Liver (tissue), 9 donors: ENCODE measurements around the gene SETD7. TPM values are rescaled to one million over a fixed set of nuclear protein-coding genes. Genes with fewer than 3 reads are reported as not detected.

Experiments
- DNase-seq: peaks from one replicate; pipeline ENCODE4 v3.0.0-alpha.2; 2017; ENCODE audit warnings: low spot score
- H3K27ac ChIP-seq, 2 donors: one replicate each; pipeline ENCODE4 v1.7.0; 2013; ENCODE audit warnings: inconsistent platforms in 2 of 2, low read length in 2 of 2, control low read depth in 1 of 2, low read depth in 1 of 2, mild to moderate bottlenecking in 1 of 2
- H3K27me3 ChIP-seq, 4 donors: one replicate each; pipeline versions ENCODE4 v1.6.1 to v1.7.0; 2013; ENCODE audit warnings: low read length in 3 of 4, inconsistent platforms in 1 of 4, mild to moderate bottlenecking in 1 of 4, moderate library complexity in 1 of 4; ENCODE audit not compliant: control insufficient read depth in 4 of 4, insufficient read depth in 4 of 4
- H3K36me3 ChIP-seq, 4 donors: one replicate each; pipeline versions ENCODE4 v1.6.1 to v1.7.0; 2013; ENCODE audit warnings: low read length in 3 of 4, mild to moderate bottlenecking in 3 of 4, low read depth in 1 of 4, moderate library complexity in 1 of 4; ENCODE audit not compliant: control insufficient read depth in 4 of 4, insufficient read depth in 3 of 4
- H3K4me1 ChIP-seq, 4 donors: one replicate each; pipeline versions ENCODE4 v1.6.1 to v1.7.0; 2013; ENCODE audit warnings: low read length in 3 of 4, mild to moderate bottlenecking in 3 of 4, moderate library complexity in 1 of 4; ENCODE audit not compliant: control insufficient read depth in 4 of 4, insufficient read depth in 4 of 4
- H3K4me3 ChIP-seq, 3 donors: one replicate each; pipeline versions ENCODE4 v1.6.1 to v1.7.0; 2013; ENCODE audit warnings: low read length in 3 of 3, control low read depth in 1 of 3, low read depth in 1 of 3, mild to moderate bottlenecking in 1 of 3
- H3K9ac ChIP-seq, 2 donors: one replicate each; pipeline ENCODE4 v1.7.0; 2013; ENCODE audit warnings: low read length in 2 of 2, mild to moderate bottlenecking in 2 of 2, moderate library complexity in 2 of 2, control low read depth in 1 of 2, low read depth in 1 of 2
- H3K9me3 ChIP-seq, 4 donors: one replicate each; pipeline versions ENCODE4 v1.6.1 to v1.7.0; 2013; ENCODE audit warnings: low read length in 3 of 4; ENCODE audit not compliant: control insufficient read depth in 4 of 4
- EGR1 ChIP-seq, 2 donors: IDR thresholded peaks; 2 replicates each; pipeline ENCODE4 v1.6.1; 2016 to 2018; ENCODE audit warnings: antibody characterized with exemption in 2 of 2, low read depth in 2 of 2
- FOXA1 ChIP-seq: IDR thresholded peaks from 2 replicates; pipeline ENCODE4 v1.6.1; 2016; ENCODE audit warnings: antibody characterized with exemption
- FOXA2 ChIP-seq: IDR thresholded peaks from 2 replicates; pipeline ENCODE4 v1.6.1; 2016; ENCODE audit warnings: antibody characterized with exemption
- GABPA ChIP-seq, 2 donors: IDR thresholded peaks in 1 of 2; conservative IDR thresholded peaks in 1 of 2; 2 replicates each; pipeline ENCODE4 v1.6.1; 2016; ENCODE audit warnings: antibody characterized with exemption in 2 of 2, mild to moderate bottlenecking in 1 of 2, moderate library complexity in 1 of 2
- HNF4A ChIP-seq, 2 donors: conservative IDR thresholded peaks; 2 replicates each; pipeline ENCODE4 v1.6.1; 2016; ENCODE audit warnings: antibody characterized with exemption in 2 of 2, mild to moderate bottlenecking in 2 of 2
- HNF4G ChIP-seq: IDR thresholded peaks from 2 replicates; pipeline ENCODE4 v1.6.1; 2016; ENCODE audit warnings: antibody characterized with exemption
- JUND ChIP-seq, 2 donors: IDR thresholded peaks; 2 replicates each; pipeline ENCODE4 v1.6.1; 2016; ENCODE audit warnings: antibody characterized with exemption in 2 of 2
- MAX ChIP-seq: IDR thresholded peaks from 2 replicates; pipeline ENCODE4 v1.6.1; 2016; ENCODE audit warnings: antibody characterized with exemption
- NR2F2 ChIP-seq: IDR thresholded peaks from 2 replicates; pipeline ENCODE4 v1.6.1; 2016; ENCODE audit warnings: antibody characterized with exemption
- RAD21 ChIP-seq, 2 donors: IDR thresholded peaks; 2 replicates each; pipeline ENCODE4 v1.6.1; 2016; ENCODE audit warnings: antibody characterized with exemption in 2 of 2, mild to moderate bottlenecking in 2 of 2
- REST ChIP-seq: IDR thresholded peaks from 2 replicates; pipeline ENCODE4 v1.6.1; 2016; ENCODE audit warnings: antibody characterized with exemption, mild to moderate bottlenecking
- RXRA ChIP-seq, 2 donors: IDR thresholded peaks; 2 replicates each; pipeline ENCODE4 v1.6.1; 2017 to 2018; ENCODE audit warnings: antibody characterized with exemption in 2 of 2, mild to moderate bottlenecking in 1 of 2
- SP1 ChIP-seq: IDR thresholded peaks from 2 replicates; pipeline ENCODE4 v1.6.1; 2018; ENCODE audit warnings: antibody characterized with exemption, mild to moderate bottlenecking
- TAF1 ChIP-seq: conservative IDR thresholded peaks from 2 replicates; pipeline ENCODE4 v1.6.1; 2016; ENCODE audit warnings: antibody characterized with exemption, mild to moderate bottlenecking
- YY1 ChIP-seq: IDR thresholded peaks from 2 replicates; pipeline ENCODE4 v1.6.1; 2016; ENCODE audit warnings: antibody characterized with exemption, mild to moderate bottlenecking
- WGBS: extraction: QIAGEN DNeasy Blood & Tissue Kit; methylation state at CpG from one replicate; pipeline ENCODE4 v1.1.7; 2013; 5-methylcytosine and 5-hydroxymethylcytosine counted together
- polyA plus RNA-seq, 2 donors: library from polyadenylated mRNA; stranded (reverse) in 1 of 2; unstranded in 1 of 2; fragments of 200-250 nt in 1 of 2; fragments of >200 nt in 1 of 2; fragmentation: Nextera tagmentation in 1 of 2; extraction: Ambion mirVana in 1 of 2; gene quantifications; one replicate each; pipeline versions ENCODE4 v1.2.1 to v1.2.3, GENCODE V29; 2013 to 2015
- total RNA-seq, 2 donors: library from RNA; depleted of rRNA; stranded (reverse); fragments of >200 nt; gene quantifications; one replicate each; pipeline ENCODE4 v1.2.3, GENCODE V29; 2014
- TF ChIP-seq, protein P1 (sequence below): IDR thresholded peaks from 2 replicates; pipeline ENCODE4 v1.6.1; 2016; ENCODE audit warnings: antibody characterized with exemption
- TF ChIP-seq, protein P2 (sequence below): fragments of 150-350 bp; IDR thresholded peaks from 2 replicates; pipeline ENCODE4 v1.5.1; 2017; ENCODE audit warnings: improper control_type of control experiment, low read depth, low read length; ENCODE audit not compliant: missing input control
- TF ChIP-seq, protein P3 (sequence below): IDR thresholded peaks from 2 replicates; pipeline ENCODE4 v1.6.1; 2016; ENCODE audit warnings: antibody characterized with exemption
- donor health status: healthy.
- donor health status: healthy.
- donor health status: healthy.
- donor health status: healthy.
- donor health status: healthy.

The SETD7 gene
- total and polyA plus RNA-seq, 4 donors: 12.9 to 81.7 (median 18.0) TPM

GRCh38 chr4:139472852-139473251 lies 83.2 kb downstream of the SETD7 start:
- no peak for DNase-seq
- Histone ChIP-seq H3K36me3 (peaks cover 0 to 9% (median 7%) of the 10 kb centered on the region in 4 donors), H3K9me3 (no peaks in the 10 kb centered on the region), H3K4me1 (peaks cover 11 to 48% (median 29%) of the 10 kb centered on the region in 4 donors), H3K27ac (no peak overlapping the region), H3K4me3 (no peak overlapping the region), H3K27me3 (no peaks in the 10 kb centered on the region), H3K9ac (no peak overlapping the region)
- TF ChIP-seq HNF4A (conservative IDR thresholded peaks at IDR 0.05) (no peak), HNF4G (no peak), RAD21 (IDR thresholded peaks at IDR 0.05) (no peak), MAX (no peak), RXRA (IDR thresholded peaks at IDR 0.05) (no peak), NR2F2 (no peak), REST (no peak), JUND (IDR thresholded peaks at IDR 0.05) (no peak), EGR1 (IDR thresholded peaks at IDR 0.05; ENCODE audit: low read depth in 2 of 2) (no peak), FOXA1 (no peak), SP1 (no peak), TAF1 (no peak), GABPA (IDR thresholded peaks at IDR 0.05 in 1 of 2, conservative IDR thresholded peaks at IDR 0.05 in 1 of 2) (no peak), YY1 (no peak), FOXA2 (no peak)
- TF ChIP-seq, protein P1, sequence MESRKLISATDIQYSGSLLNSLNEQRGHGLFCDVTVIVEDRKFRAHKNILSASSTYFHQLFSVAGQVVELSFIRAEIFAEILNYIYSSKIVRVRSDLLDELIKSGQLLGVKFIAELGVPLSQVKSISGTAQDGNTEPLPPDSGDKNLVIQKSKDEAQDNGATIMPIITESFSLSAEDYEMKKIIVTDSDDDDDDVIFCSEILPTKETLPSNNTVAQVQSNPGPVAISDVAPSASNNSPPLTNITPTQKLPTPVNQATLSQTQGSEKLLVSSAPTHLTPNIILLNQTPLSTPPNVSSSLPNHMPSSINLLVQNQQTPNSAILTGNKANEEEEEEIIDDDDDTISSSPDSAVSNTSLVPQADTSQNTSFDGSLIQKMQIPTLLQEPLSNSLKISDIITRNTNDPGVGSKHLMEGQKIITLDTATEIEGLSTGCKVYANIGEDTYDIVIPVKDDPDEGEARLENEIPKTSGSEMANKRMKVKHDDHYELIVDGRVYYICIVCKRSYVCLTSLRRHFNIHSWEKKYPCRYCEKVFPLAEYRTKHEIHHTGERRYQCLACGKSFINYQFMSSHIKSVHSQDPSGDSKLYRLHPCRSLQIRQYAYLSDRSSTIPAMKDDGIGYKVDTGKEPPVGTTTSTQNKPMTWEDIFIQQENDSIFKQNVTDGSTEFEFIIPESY: no peak
- TF ChIP-seq, protein P2, sequence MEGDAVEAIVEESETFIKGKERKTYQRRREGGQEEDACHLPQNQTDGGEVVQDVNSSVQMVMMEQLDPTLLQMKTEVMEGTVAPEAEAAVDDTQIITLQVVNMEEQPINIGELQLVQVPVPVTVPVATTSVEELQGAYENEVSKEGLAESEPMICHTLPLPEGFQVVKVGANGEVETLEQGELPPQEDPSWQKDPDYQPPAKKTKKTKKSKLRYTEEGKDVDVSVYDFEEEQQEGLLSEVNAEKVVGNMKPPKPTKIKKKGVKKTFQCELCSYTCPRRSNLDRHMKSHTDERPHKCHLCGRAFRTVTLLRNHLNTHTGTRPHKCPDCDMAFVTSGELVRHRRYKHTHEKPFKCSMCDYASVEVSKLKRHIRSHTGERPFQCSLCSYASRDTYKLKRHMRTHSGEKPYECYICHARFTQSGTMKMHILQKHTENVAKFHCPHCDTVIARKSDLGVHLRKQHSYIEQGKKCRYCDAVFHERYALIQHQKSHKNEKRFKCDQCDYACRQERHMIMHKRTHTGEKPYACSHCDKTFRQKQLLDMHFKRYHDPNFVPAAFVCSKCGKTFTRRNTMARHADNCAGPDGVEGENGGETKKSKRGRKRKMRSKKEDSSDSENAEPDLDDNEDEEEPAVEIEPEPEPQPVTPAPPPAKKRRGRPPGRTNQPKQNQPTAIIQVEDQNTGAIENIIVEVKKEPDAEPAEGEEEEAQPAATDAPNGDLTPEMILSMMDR: no peak
- TF ChIP-seq, protein P3, sequence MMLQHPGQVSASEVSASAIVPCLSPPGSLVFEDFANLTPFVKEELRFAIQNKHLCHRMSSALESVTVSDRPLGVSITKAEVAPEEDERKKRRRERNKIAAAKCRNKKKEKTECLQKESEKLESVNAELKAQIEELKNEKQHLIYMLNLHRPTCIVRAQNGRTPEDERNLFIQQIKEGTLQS: no peak
- 72% methylated on average over 3 of the region's 3 CpGs for WGBS
